ENCODE measurements around the gene VPS36.
"Not testable (repeated sequence)": the region's sequence is repeated elsewhere in the genome, so short reads cannot be mapped to it uniquely, and the experiment has no call there.

Gene VPS36

GRCh38 chr13:52450012-52450792 is at the start of gene VPS36:
Gene VPS36 (minus strand): TSS chr13:52450634. CDS start chr13:52450594, 40 bp downstream.
- peak; percentile 87 to 91 for DNase-seq (ENCODE audit: low read depth in 2 of 2)

- DNase-seq (ENCODE audit: low read depth in 2 of 2): not testable (repeated sequence)
Measured at GRCh38 chr13:52497979-52498378, 47.5 kb upstream of the VPS36 start.

GRCh38 chr13:52494241-52494640 is 43.8 kb upstream of the VPS36 start:
- DNase-seq (ENCODE audit: low read depth in 2 of 2): not testable (repeated sequence)

- not testable (repeated sequence) for DNase-seq (ENCODE audit: low read depth in 2 of 2)
Measured at GRCh38 chr13:52491015-52491414, 40.6 kb upstream of the VPS36 start.

- DNase-seq (ENCODE audit: low read depth in 2 of 2): not testable (repeated sequence)
Measured at GRCh38 chr13:52488763-52489162, 38.3 kb upstream of the VPS36 start.

- not testable (repeated sequence) for DNase-seq (ENCODE audit: low read depth in 2 of 2)
Measured at GRCh38 chr13:52487078-52487477, 36.6 kb upstream of the VPS36 start.

GRCh38 chr13:52480677-52481428 is 30.4 kb upstream of the VPS36 start:
- DNase-seq (ENCODE audit: low read depth in 2 of 2): not testable (repeated sequence)

- not testable (repeated sequence) for DNase-seq (ENCODE audit: low read depth in 2 of 2)
Measured at GRCh38 chr13:52468487-52468886, 18.1 kb upstream of the VPS36 start.

GRCh38 chr13:52463526-52463925 is 13.1 kb upstream of the VPS36 start:
- no peak for DNase-seq (ENCODE audit: low read depth in 2 of 2)

- no peak for DNase-seq (ENCODE audit: low read depth in 2 of 2)
Measured at GRCh38 chr13:52461265-52461664, 10.8 kb upstream of the VPS36 start.

- DNase-seq (ENCODE audit: low read depth in 2 of 2): no peak
Measured at GRCh38 chr13:52459668-52460067, 9.2 kb upstream of the VPS36 start.

- DNase-seq (ENCODE audit: low read depth in 2 of 2): peak; percentile 52 to 53
Measured at GRCh38 chr13:52455677-52456041, 5.2 kb upstream of the VPS36 start.

- peak; percentile 82 to 85 for DNase-seq (ENCODE audit: low read depth in 2 of 2)
Measured at GRCh38 chr13:52454820-52455676, 4.6 kb upstream of the VPS36 start, which contains the start of gene CKAP2. Gene CKAP2 (plus strand): TSS chr13:52455478. CDS start chr13:52455557, 79 bp downstream.

GRCh38 chr13:52454459-52454819 is 4.0 kb upstream of the VPS36 start:
- no peak for DNase-seq (ENCODE audit: low read depth in 2 of 2)

GRCh38 chr13:52452470-52452869 is 2.0 kb upstream of the VPS36 start:
- DNase-seq (ENCODE audit: low read depth in 2 of 2): no peak

- no peak for DNase-seq (ENCODE audit: low read depth in 2 of 2)
Measured at GRCh38 chr13:52451135-52451804, 836 bp upstream of the VPS36 start.

- DNase-seq (ENCODE audit: low read depth in 2 of 2): no peak
Measured at GRCh38 chr13:52450793-52451116, 321 bp upstream of the VPS36 start.

- no peak for DNase-seq (ENCODE audit: low read depth in 2 of 2)
Measured at GRCh38 chr13:52449331-52450011, 963 bp downstream of the VPS36 start.

- DNase-seq (ENCODE audit: low read depth in 2 of 2): no peak
Measured at GRCh38 chr13:52447815-52448552, 2.5 kb downstream of the VPS36 start.

GRCh38 chr13:52447354-52447753 is 3.1 kb downstream of the VPS36 start:
- DNase-seq (ENCODE audit: low read depth in 2 of 2): no peak

All from activated CD8-positive, alpha-beta memory T cell treated with anti-CD3 and anti-CD28 coated beads for 4 hours (primary cell).